Ovary (tissue), 9 donors: ENCODE results near the gene PLEK2. TPM values are rescaled to one million over a fixed set of nuclear protein-coding genes. Genes with fewer than 3 reads are reported as not detected.

ENCODE experiments used
- DNase-seq, 5 donors: peaks; one replicate each; pipeline ENCODE4 v3.0.0-alpha.2; 2019 to 2020
- H3K27ac ChIP-seq, 2 donors: fragments of 200-600 bp; one replicate each; pipeline versions ENCODE4 v1.5.1 to v1.8.0; 2019 to 2022
- H3K27me3 ChIP-seq: fragments of 200-600 bp; one replicate; pipeline ENCODE4 v1.8.0; 2022
- H3K36me3 ChIP-seq: fragments of 200-600 bp; sonication (generic); one replicate; pipeline ENCODE4 v1.5.1; 2019
- H3K4me1 ChIP-seq: one replicate; pipeline ENCODE4 v1.8.1; 2013; ENCODE audit warnings: mild to moderate bottlenecking, moderate library complexity; ENCODE audit not compliant: insufficient read depth
- H3K4me3 ChIP-seq: fragments of 200-600 bp; sonication (generic); one replicate; pipeline ENCODE4 v1.5.1; 2017
- H3K9me3 ChIP-seq, 2 donors: fragments of 200-600 bp in 1 of 2; sonication (generic) in 1 of 2; one replicate each; pipeline versions ENCODE4 v1.5.1 to v1.8.1; 2013 to 2019; ENCODE audit warnings: mild to moderate bottlenecking in 1 of 2, moderate library complexity in 1 of 2
- CTCF ChIP-seq, 3 donors: fragments of 450-650 bp in 2 of 3; fragments of 200-600 bp in 1 of 3; IDR thresholded peaks; one replicate each; pipeline versions ENCODE4 v1.5.1 to v1.8.0; 2016 to 2022; ENCODE audit warnings: antibody characterized with exemption in 3 of 3, mild to moderate bottlenecking in 1 of 3
- EP300 ChIP-seq: sonication (generic); formaldehyde crosslinking; IDR thresholded peaks from one replicate; pipeline ENCODE4 v1.6.1; 2017; ENCODE audit warnings: antibody characterized with exemption
- POLR2A ChIP-seq: fragments of 450-650 bp; IDR thresholded peaks from one replicate; pipeline ENCODE4 v1.6.1; 2017; ENCODE audit warnings: antibody characterized with exemption, mild to moderate bottlenecking, moderate library complexity
- WGBS, 3 donors: extraction: QIAGEN DNeasy Blood & Tissue Kit in 1 of 3; methylation state at CpG; one replicate each; pipeline versions ENCODE4 v1.1.5 to v1.1.7; 2013 to 2017; 5-methylcytosine and 5-hydroxymethylcytosine counted together
- intact Hi-C, 4 donors: fragments of 100-400 bp; cut with DNase I; formaldehyde crosslinking; loops; one replicate each; pipeline versions ENCODE4 v1.11.0 to v1.15.1; 2022 to 2023
- polyA plus RNA-seq, 2 donors: library from polyadenylated mRNA; stranded (reverse); fragments of 200-250 nt in 1 of 2; fragments of 350-450 nt in 1 of 2; fragmentation: Illumina TruSeq in 1 of 2; extraction: RNeasy Lipid Tissue Mini Kit (QIAGEN cat#74804) in 1 of 2; gene quantifications; one replicate each; pipeline ENCODE4 v1.2.3, GENCODE V29; 2013 to 2014
- total RNA-seq, 7 donors: library from RNA; depleted of rRNA in 2 of 7; stranded (reverse); fragments of >200 nt in 2 of 7; fragmentation: NEBNext Ultra II Directional in 3 of 7; extraction: Animal tissue kit (Norgen Biotek cat#: 25700) in 3 of 7; gene quantifications; one replicate each; pipeline versions ENCODE4 v1.1.0 to v1.2.4, GENCODE V29; 2016 to 2023
- donor health status: DM: no; HTN: no; CAD: no; lungs with moderate emphysema.
- donor health status: DM: no; HTN: no; CAD: no.
- donor health status: Bipolar disorder and iron deficiency.
- donor health status: DM: yes; HTN: yes; CAD: no.
- donor health status: DM: no; HTN: no; CAD: no.
- donor health status: DM: yes; HTN: yes; CAD: no.

PLEK2 gene
- total and polyA plus RNA-seq, 9 donors, result 0.43 to 130 (median 1.9) TPM; not detected in 2

- no peak for TF ChIP-seq EP300
- TF ChIP-seq CTCF (IDR thresholded peaks at IDR 0.05), result no peak
- TF ChIP-seq POLR2A, result no peak
- H3K4me1 ChIP-seq, result no peaks in the 10 kb centered on the region
- intact Hi-C loops, result no loop called here
- H3K4me3 ChIP-seq, result no peak overlapping the region
- H3K36me3 ChIP-seq, result no peaks in the 10 kb centered on the region
- 84 to 90% (median 88%) methylated on average over 4 of the region's 4 CpGs for WGBS, 3 donors
- no peak overlapping the region for H3K27ac ChIP-seq
- no peak for DNase-seq
- H3K27me3 ChIP-seq, result no peaks in the 10 kb centered on the region
- no peaks in the 10 kb centered on the region for H3K9me3 ChIP-seq
These were observed 28.5 kb upstream of the PLEK2 start for GRCh38 chr14:67440513-67440912.

GRCh38 chr14:67438969-67439368 lies 27.0 kb upstream of the PLEK2 start:
- no peaks in the 10 kb centered on the region for H3K36me3 ChIP-seq
- no peak overlapping the region for H3K4me3 ChIP-seq
- 81 to 90% (median 86%) methylated on average over 1 of the region's 1 CpG for WGBS, 3 donors
- no peak overlapping the region for H3K27ac ChIP-seq
- no peaks in the 10 kb centered on the region for H3K9me3 ChIP-seq
- no peaks in the 10 kb centered on the region for H3K4me1 ChIP-seq
- TF ChIP-seq EP300, result no peak
- TF ChIP-seq CTCF (IDR thresholded peaks at IDR 0.05), result no peak
- no peak for TF ChIP-seq POLR2A
- H3K27me3 ChIP-seq, result no peaks in the 10 kb centered on the region
- no peak for DNase-seq
- intact Hi-C loops, result loop anchor here in 1 of 4 donors (10.0 kb wide), 1 partner anchor 126 kb away; no protein-coding TSS in a partner anchor

- 88 to 90% (median 89%) methylated on average over 10 of the region's 10 CpGs for WGBS, 3 donors
- no peaks in the 10 kb centered on the region for H3K9me3 ChIP-seq
- no peaks in the 10 kb centered on the region for H3K36me3 ChIP-seq
- H3K27ac ChIP-seq, result no peak overlapping the region
- intact Hi-C loops, result loop anchor here in 1 of 4 donors (10.0 kb wide), 1 partner anchor 129 kb away; no protein-coding TSS in a partner anchor
- no peaks in the 10 kb centered on the region for H3K27me3 ChIP-seq
- TF ChIP-seq POLR2A, result no peak
- no peak for TF ChIP-seq EP300
- TF ChIP-seq CTCF (IDR thresholded peaks at IDR 0.05), result no peak
- no peak for DNase-seq
- H3K4me1 ChIP-seq, result no peaks in the 10 kb centered on the region
- H3K4me3 ChIP-seq, result no peak overlapping the region
These were observed 24.3 kb upstream of the PLEK2 start for GRCh38 chr14:67436006-67436866.

- TF ChIP-seq POLR2A, result no peak
- no peak for TF ChIP-seq CTCF (IDR thresholded peaks at IDR 0.05)
- no peak for TF ChIP-seq EP300
- no peak for DNase-seq
- 91 to 93% (median 91%) methylated on average over 5 of the region's 5 CpGs for WGBS, 3 donors
- H3K4me1 ChIP-seq, result no peaks in the 10 kb centered on the region
- intact Hi-C loops, result loop anchor here in 1 of 4 donors (10.0 kb wide), 1 partner anchor 129 kb away; no protein-coding TSS in a partner anchor
- H3K27me3 ChIP-seq, result no peaks in the 10 kb centered on the region
- no peaks in the 10 kb centered on the region for H3K36me3 ChIP-seq
- H3K9me3 ChIP-seq, result no peaks in the 10 kb centered on the region
- H3K27ac ChIP-seq, result no peak overlapping the region
- no peak overlapping the region for H3K4me3 ChIP-seq
These were observed 23.6 kb upstream of the PLEK2 start for GRCh38 chr14:67435603-67436002.
